GM08714 (cell line): ENCODE results near the gene CPNE5.

ENCODE experiments used
- H3K4me3 ChIP-seq: fragments of 200-500 bp; sonication (Bioruptor generic); 2 replicates; pipeline ENCODE4 v1.5.1; 2014; ENCODE audit warnings: mild to moderate bottlenecking, low read length, inconsistent platforms
- ZNF274 ChIP-seq: IDR thresholded peaks from 2 replicates; pipeline ENCODE4 v1.6.1; 2012; ENCODE audit warnings: mild to moderate bottlenecking, low read depth, low read length

Gene CPNE5

GRCh38 chr6:36838896-36839748 is at the start of gene CPNE5:
CPNE5 (minus strand) TSS chr6:36839444; CDS start chr6:36839377, 67 bp downstream.
- TF ChIP-seq ZNF274 = no peak
- peak within 1 kb of the TSS; percentile 8; the same call in 1 of the 2 replicates for H3K4me3 ChIP-seq

- TF ChIP-seq ZNF274 = no peak
- no peak overlapping the region for H3K4me3 ChIP-seq
These were observed 48.9 kb upstream of the CPNE5 start for GRCh38 chr6:36888115-36888643.

DNA sequence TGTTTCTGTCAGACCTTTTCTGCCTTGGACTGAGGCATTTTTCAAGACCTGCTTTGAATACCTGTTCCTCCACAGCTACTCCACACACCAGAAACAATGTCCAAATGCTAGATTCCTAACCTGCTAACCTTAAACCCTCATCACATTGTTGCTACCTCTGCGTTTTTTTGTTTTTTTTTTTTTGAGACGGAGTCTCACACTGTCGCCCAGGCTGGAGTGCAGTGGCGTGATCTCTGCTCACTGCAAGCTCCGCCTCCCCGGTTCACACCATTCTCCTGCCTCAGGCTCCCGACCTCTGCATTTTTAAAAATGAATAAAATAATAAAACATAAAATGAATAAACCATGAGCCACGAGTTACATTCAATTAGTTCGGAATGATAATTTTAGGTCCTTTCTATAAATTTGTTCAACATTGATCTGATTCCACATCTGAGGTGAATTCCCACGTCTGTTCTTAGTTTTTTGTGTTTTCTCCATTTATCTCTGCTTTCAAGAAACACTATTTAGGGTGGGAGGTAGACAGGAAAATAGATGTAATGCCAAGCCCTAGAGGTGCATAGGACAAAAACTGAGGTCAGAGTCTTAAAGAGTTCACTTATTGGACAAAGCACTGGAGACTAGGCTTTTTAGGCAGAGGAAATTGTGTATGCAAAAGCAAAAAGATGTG is 47.8 kb upstream of the CPNE5 start:
- TF ChIP-seq ZNF274 = no peak
- H3K4me3 ChIP-seq = peak overlapping the region; percentile 99

- peak within 1 kb of the TSS; percentile 99 for H3K4me3 ChIP-seq
- no peak for TF ChIP-seq ZNF274
These were observed 46.5 kb upstream of the CPNE5 start, which contains the start of gene C6orf89 for GRCh38 chr6:36885461-36886401. C6orf89 (plus strand) TSS chr6:36885952; CDS start chr6:36899445, 13,493 bp downstream.

- no peak for TF ChIP-seq ZNF274
- H3K4me3 ChIP-seq = no peak overlapping the region
These were observed 45.4 kb upstream of the CPNE5 start for GRCh38 chr6:36884610-36885009.

DNA sequence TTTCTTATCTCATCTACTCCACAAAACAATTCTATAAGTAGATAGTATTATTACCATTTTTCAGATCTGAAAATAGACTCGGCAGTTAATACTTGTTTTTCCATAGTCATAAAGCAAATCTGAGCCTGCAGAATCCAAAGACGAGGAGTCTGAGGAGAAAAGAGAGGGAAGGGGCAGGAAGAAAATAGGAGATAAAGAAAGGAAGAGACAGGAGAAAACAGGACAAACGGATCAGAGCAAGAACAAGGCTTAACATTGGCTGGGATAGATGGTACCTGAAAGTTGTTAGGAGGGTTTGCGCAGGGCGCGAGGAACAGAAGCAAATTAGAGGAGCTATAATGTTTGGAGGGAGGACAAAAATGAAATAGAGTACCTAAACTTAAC is 36.0 kb upstream of the CPNE5 start:
- H3K4me3 ChIP-seq = peak overlapping the region; percentile 82
- TF ChIP-seq ZNF274 = no peak

DNA sequence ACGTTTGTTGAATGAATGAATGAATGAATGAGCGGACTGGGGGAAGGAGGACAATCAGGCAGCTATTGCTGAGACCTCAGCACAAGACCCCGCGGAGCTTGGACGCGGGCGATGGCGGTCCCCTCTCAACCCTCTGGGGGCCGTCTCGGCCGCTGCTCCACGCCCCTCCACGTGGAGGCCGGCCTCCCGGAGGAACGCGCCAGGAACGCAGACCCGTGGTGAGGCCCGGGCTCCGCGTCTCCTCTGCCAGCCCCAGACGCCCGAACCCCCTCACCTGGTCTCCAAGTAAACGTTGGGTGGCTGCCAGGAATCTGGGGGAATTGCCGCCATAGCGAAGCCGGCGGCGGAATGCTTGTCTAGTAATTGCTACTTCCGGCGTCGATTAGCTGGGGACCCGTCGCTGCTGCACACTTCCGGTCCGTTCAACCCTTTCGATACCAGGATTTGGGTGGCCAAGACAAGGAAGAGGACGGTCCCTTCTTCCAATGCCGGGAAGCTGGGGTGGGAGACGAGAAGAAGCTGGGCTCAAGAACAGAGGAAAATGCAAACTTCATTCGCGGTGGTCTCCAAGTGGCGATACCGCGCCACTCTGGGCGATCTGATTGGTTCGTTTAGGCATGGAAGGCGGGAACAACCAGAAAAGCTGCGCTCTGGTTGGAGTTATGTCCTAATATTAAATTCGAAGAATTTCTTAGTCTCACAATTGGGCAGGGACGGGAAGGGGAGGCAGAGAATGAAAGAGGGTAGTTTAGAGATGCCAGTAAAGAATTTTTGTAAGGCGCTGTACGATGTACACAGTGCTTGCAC is 35.4 kb upstream of the CPNE5 start, which contains the start of gene PPIL1:
Gene PPIL1 (minus strand): TSS at position 361 of the 807 bp plus-strand sequence. CDS start 31 bp downstream, at position 330.
- peak within 1 kb of the TSS; percentile 82 for H3K4me3 ChIP-seq
- TF ChIP-seq ZNF274 = no peak

DNA sequence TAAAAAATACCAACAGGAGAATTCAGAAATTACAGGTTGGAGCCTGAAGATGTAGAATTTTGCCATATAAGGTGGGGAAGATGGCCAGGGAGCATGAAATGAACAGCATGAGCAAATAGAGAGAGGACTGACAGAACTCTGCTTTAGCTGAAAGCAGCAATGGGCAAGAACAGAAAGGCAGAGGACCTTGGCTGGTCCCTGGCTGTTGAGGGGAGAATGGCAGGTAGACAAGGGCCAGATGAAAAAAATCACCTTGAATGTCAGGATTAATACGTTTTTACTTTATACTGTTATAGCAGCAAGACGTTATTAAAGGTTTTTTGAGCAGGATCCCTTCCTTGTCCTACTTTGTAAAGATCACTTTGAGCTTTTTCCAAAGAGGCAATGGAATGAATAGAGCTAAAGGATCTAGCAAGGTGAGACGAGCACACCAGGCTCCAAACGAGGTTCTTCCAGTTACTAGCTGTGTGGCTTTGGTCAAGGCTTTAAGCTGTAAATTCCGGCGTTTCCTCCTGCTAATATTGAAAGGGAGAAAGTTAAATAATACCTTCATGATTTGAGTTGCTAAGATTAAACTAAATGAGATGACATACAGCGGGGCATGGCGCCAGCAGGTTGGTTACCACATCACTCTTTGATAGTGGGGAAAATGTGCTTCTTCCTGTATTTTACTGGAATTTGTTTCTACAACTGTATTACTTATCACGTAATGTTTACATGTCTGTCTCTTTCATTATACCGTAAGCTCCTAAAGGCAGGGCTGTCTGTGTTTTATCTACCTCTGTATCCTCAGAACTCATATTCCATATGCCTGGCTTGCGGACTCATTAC is 34.6 kb upstream of the CPNE5 start:
- H3K4me3 ChIP-seq = peak overlapping the region; percentile 82
- TF ChIP-seq ZNF274 = no peak

DNA sequence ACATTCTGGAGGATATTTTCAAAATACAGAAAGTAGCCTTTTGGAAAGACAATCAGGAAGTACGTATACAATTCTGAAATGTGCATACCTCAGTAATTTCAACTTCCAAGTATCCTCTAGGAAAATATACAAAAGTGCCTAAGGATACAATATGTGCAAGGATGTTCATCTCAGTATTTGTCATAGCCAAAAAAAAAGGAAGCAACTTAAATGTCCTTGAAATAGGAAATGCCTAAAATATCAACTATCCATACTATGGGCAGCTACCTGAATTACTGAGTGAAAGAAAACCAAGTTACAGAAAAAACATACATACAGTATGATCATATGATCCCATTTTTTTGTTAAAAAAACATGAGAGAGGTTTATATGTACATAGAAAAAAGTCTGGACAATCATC is 33.9 kb upstream of the CPNE5 start:
- TF ChIP-seq ZNF274 = no peak
- no peak overlapping the region; the same call in 1 of the 2 replicates for H3K4me3 ChIP-seq

DNA sequence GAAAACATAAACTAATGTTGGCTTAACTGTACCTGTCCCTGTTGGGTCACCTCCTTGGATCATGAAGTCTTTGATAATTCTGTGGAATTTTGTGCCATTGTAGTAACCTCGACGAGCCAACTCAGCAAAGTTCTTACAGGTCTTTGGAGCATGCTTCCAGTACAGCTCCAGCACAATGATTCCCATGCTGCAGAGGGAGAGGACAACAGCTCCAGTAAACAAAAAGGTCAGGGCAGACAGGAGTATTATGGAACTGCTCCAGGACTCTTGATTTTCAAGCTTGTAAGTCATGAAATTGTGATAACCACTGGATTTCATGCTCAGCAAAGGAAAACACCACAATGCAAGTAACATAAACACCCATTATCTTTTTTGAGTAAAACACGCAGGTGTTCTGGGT is 32.4 kb upstream of the CPNE5 start:
- H3K4me3 ChIP-seq = no peak overlapping the region
- TF ChIP-seq ZNF274 = no peak

DNA sequence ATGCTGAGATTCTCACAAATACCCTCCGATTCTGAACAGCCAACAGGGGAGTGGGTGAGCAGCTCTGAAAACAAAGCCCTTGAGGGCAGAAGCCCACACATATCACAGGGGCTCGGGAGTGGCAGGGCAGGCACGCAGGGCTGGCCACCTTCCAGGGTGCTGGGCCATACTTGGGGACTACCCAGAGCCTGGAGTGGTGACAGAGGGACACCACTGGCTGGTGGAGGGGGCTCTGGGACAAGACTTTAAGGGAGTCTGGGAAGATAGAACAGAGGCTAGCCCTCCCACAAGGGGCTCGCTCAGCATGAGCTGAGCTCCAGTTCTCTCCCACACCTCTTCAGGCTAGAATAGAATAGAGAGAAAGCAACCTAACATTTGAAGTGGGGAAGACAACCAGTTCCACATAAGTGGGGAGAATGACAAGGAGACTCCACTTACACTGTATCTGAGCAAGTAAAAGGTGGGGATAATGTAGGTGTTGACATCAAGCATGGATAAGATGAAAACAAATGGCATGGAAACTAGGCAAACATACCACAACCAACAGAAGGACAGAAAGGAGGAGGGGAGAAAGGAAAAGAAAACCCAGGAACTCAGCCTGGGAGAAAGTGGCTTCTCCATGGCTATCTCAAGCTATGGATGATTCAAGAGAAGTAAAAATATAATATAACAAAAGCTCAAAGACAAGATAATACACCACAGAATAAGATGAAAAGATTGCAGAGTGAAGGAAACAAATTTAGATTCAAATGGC is 28.4 kb upstream of the CPNE5 start:
- no peak for TF ChIP-seq ZNF274
- H3K4me3 ChIP-seq = no peak overlapping the region

DNA sequence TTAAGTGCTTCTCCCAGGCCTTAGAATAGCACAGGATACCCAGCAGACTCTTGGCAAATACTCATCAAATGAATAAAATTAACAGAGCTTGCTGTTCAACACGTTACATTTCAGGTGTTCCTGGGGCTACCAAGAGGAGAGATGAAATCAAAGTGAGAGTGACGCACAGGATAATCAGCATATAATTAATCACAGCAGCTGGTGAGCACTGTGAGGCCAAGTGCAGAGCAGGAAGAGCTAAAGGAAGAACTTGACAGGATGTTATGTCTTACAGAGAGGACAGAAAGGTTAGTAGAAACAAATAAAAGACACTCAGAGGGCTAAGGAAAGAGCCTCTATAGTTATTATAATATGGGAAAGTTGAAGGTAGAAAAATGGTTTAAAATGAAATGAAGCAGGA is 26.6 kb upstream of the CPNE5 start:
- H3K4me3 ChIP-seq = no peak overlapping the region
- no peak for TF ChIP-seq ZNF274
